Measurements from ENCODE around the gene ATP2B2. TPM values are rescaled to one million over a fixed set of nuclear protein-coding genes. Genes with fewer than 3 reads are reported as not detected.

The ATP2B2 gene
- total RNA-seq, 1 donor from 2014 or later, result not detected

GRCh38 chr3:10468613-10469354, 36.6 kb downstream of the ATP2B2 start:
- peaks cover 7% of the 10 kb centered on the region for H4K20me1 ChIP-seq (ENCODE audit: low read depth)
- no peaks in the 10 kb centered on the region for H3K9me3 ChIP-seq (ENCODE audit: low read depth)
- no peak for TF ChIP-seq EZH2phosphoT487 (IDR thresholded peaks at IDR 0.05)
- TF ChIP-seq CTCF (IDR thresholded peaks at IDR 0.05), result no peak
- TF ChIP-seq EZH2 (IDR thresholded peaks at IDR 0.05), result no peak
- Mint-ChIP-seq H3K36me3 (no peaks in the 10 kb centered on the region), H3K27ac (no peak overlapping the region), H3K9me3 (no peaks in the 10 kb centered on the region), H3K4me3 (peak overlapping the region; percentile 23), H3K27me3 (ENCODE audit: insufficient read depth, low read depth) (peaks cover 27% of the 10 kb centered on the region), H3K4me1 (peaks cover 29% of the 10 kb centered on the region)
- H3K4me2 ChIP-seq, result no peak overlapping the region
- no peaks in the 10 kb centered on the region for H3F3A ChIP-seq (ENCODE audit: low read depth)
- no peak for DNase-seq (ENCODE audit: low spot score)
- H3K27ac ChIP-seq, result no peak overlapping the region
- H2AFZ ChIP-seq (replicated peaks), result no peak overlapping the region
- H3K9ac ChIP-seq, result no peak overlapping the region
- H3K4me1 ChIP-seq, result peaks cover 13% of the 10 kb centered on the region
- H3K79me2 ChIP-seq (ENCODE audit: low read depth), result no peaks in the 10 kb centered on the region
- no peaks in the 10 kb centered on the region for H3K27me3 ChIP-seq
- no peak overlapping the region for H3K4me3 ChIP-seq
- H3K36me3 ChIP-seq, result no peaks in the 10 kb centered on the region

GRCh38 chr3:10467904-10468612, 37.3 kb downstream of the ATP2B2 start:
- Histone ChIP-seq H3K27me3 (no peaks in the 10 kb centered on the region), H3K4me2 (no peak overlapping the region), H3K4me3 (no peak overlapping the region), H3K9ac (no peak overlapping the region), H3K4me1 (peaks cover 13% of the 10 kb centered on the region), H3K27ac (no peak overlapping the region), H4K20me1 (ENCODE audit: low read depth) (peaks cover 7% of the 10 kb centered on the region), H3K79me2 (ENCODE audit: low read depth) (no peaks in the 10 kb centered on the region), H2AFZ (replicated peaks) (no peak overlapping the region), H3K36me3 (no peaks in the 10 kb centered on the region), H3F3A (ENCODE audit: low read depth) (no peaks in the 10 kb centered on the region), H3K9me3 (ENCODE audit: low read depth) (no peaks in the 10 kb centered on the region)
- peaks cover 29% of the 10 kb centered on the region for H3K4me1 Mint-ChIP-seq
- H3K27me3 Mint-ChIP-seq (ENCODE audit: insufficient read depth, low read depth), result peaks cover 22% of the 10 kb centered on the region
- no peaks in the 10 kb centered on the region for H3K9me3 Mint-ChIP-seq
- no peak overlapping the region for H3K27ac Mint-ChIP-seq
- DNase-seq (ENCODE audit: low spot score), result no peak
- H3K36me3 Mint-ChIP-seq, result no peaks in the 10 kb centered on the region
- no peak for TF ChIP-seq EZH2 (IDR thresholded peaks at IDR 0.05)
- no peak for TF ChIP-seq EZH2phosphoT487 (IDR thresholded peaks at IDR 0.05)
- TF ChIP-seq CTCF (IDR thresholded peaks at IDR 0.05), result no peak
- no peak overlapping the region for H3K4me3 Mint-ChIP-seq

- no peak overlapping the region for H2AFZ ChIP-seq (replicated peaks)
- no peak overlapping the region for H3K4me2 ChIP-seq
- peaks cover 7% of the 10 kb centered on the region for H4K20me1 ChIP-seq (ENCODE audit: low read depth)
- H3K9me3 ChIP-seq (ENCODE audit: low read depth), result no peaks in the 10 kb centered on the region
- TF ChIP-seq CTCF (IDR thresholded peaks at IDR 0.05), result no peak
- no peaks in the 10 kb centered on the region for H3F3A ChIP-seq (ENCODE audit: low read depth)
- H3K4me3 ChIP-seq, result no peak overlapping the region
- H3K4me3 Mint-ChIP-seq, result no peak overlapping the region
- H3K27ac Mint-ChIP-seq, result no peak overlapping the region
- H3K27ac ChIP-seq, result no peak overlapping the region
- no peak for DNase-seq (ENCODE audit: low spot score)
- no peaks in the 10 kb centered on the region for H3K36me3 Mint-ChIP-seq
- H3K27me3 ChIP-seq, result no peaks in the 10 kb centered on the region
- peaks cover 13% of the 10 kb centered on the region for H3K4me1 ChIP-seq
- H3K36me3 ChIP-seq, result no peaks in the 10 kb centered on the region
- H3K9me3 Mint-ChIP-seq, result no peaks in the 10 kb centered on the region
- no peak overlapping the region for H3K9ac ChIP-seq
- H3K79me2 ChIP-seq (ENCODE audit: low read depth), result no peaks in the 10 kb centered on the region
- H3K4me1 Mint-ChIP-seq, result peaks cover 25% of the 10 kb centered on the region
- H3K27me3 Mint-ChIP-seq (ENCODE audit: insufficient read depth, low read depth), result peaks cover 13% of the 10 kb centered on the region
These were observed 38.2 kb downstream of the ATP2B2 start for GRCh38 chr3:10467204-10467603.
